Neural cell (in vitro differentiated cells): Measurements from ENCODE around the gene LST1.

Experiments
- CTCF ChIP-seq: fragments of 450-650 bp; IDR thresholded peaks from 2 replicates; pipeline ENCODE4 v1.5.1; 2014; ENCODE audit warnings: antibody characterized with exemption, mild to moderate bottlenecking, moderate library complexity; ENCODE audit not compliant: poor library complexity, severe bottlenecking
- POLR2AphosphoS5 ChIP-seq: IDR thresholded peaks from 2 replicates; pipeline ENCODE4 v1.6.1; 2012

GRCh38 chr6:31636698-31637596, 50.9 kb downstream of the LST1 start:
- TF ChIP-seq CTCF (no peak), POLR2AphosphoS5 (no peak)
